ENCODE results near the gene PANK4. TPM values are rescaled to one million over a fixed set of nuclear protein-coding genes. Genes with fewer than 3 reads are reported as not detected.
"Not testable (repeated sequence)": the region's sequence is repeated elsewhere in the genome, so short reads cannot be mapped to it uniquely, and the experiment has no call there.

The PANK4 gene
- total RNA-seq, 6 experiments from 2014 or later, result 20.6 to 26.4 (median 24.0) TPM

DNA sequence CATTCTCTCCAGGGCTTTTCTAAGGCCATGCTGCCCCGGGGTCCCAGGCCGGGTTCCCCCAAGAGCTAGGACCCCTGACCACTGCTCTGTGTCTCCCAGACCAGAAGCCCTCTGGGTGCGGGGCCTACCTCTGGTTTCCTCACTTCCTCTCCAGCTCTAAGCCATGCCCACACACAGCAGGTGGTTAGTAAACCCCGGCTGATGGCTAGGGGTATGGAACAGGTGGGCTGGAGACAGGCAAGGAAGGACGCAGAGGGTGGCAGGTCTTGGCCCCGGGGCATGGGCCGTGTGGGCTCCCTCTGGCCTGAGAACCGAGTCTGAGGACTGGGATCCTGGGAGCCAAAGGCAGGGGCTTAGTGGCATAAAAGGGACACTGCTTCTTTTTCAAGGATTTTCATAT, 66.2 kb downstream of the PANK4 start:
- no peak for DNase-seq
- no peak overlapping the region for H3K4me3 Mint-ChIP-seq
- TF ChIP-seq CTCF (IDR thresholded peaks at IDR 0.05), result no peak

GRCh38 chr1:2459757-2460156, 66.6 kb downstream of the PANK4 start:
- Mint-ChIP-seq H3K27me3 (ENCODE audit: insufficient read depth) (peaks cover 26% of the 10 kb centered on the region), H3K4me1 (ENCODE audit: low read depth) (no peaks in the 10 kb centered on the region), H3K36me3 (ENCODE audit: low read depth) (no peaks in the 10 kb centered on the region), H3K9me3 (no peaks in the 10 kb centered on the region), H3K27ac (no peak overlapping the region), H3K4me3 (no peak overlapping the region)
- TF ChIP-seq CTCF (IDR thresholded peaks at IDR 0.05), result peak; percentile 22; the same call in 1 of the 2 replicates
- DNase-seq, result no peak

More for the DNA sequence above, 66.2 kb downstream of the PANK4 start:
- Mint-ChIP-seq H3K4me1 (ENCODE audit: low read depth) (no peaks in the 10 kb centered on the region), H3K36me3 (ENCODE audit: low read depth) (no peaks in the 10 kb centered on the region), H3K27ac (no peak overlapping the region), H3K27me3 (ENCODE audit: insufficient read depth) (peaks cover 27% of the 10 kb centered on the region), H3K9me3 (no peaks in the 10 kb centered on the region)

DNA sequence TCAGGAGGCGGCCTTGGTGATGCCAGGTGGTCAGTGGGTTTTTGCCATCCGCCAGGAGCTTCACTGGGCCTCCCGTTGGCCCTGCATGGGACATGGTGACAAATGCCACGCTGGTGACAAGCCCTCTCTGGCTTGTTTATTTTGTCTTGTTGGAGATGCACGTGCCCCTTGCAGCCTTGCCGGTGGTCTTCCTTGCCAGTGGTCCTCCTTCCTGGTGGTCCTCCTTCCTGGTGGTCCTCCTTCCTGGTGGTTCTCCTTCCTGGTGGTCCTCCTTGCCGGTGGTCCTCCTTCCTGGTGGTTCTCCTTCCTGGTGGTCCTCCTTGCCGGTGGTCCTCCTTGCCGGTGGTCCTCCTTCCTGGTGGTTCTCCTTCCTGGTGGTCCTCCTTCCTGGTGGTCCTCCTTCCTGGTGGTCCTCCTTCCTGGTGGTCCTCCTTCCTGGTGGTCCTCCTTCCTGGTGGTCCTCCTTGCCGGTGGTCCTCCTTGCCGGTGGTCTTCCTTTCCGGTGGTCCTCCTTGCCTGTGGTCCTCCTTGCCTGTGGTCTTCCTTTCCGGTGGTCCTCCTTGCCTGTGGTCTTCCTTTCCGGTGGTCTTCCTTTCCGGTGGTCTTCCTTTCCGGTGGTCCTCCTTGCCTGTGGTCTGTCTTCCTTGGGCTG, 67.2 kb downstream of the PANK4 start:
- H3K4me3 Mint-ChIP-seq; DNase-seq; H3K36me3 Mint-ChIP-seq (ENCODE audit: low read depth); H3K4me1 Mint-ChIP-seq (ENCODE audit: low read depth); H3K9me3 Mint-ChIP-seq; H3K27ac Mint-ChIP-seq: not testable (repeated sequence)
- H3K27me3 Mint-ChIP-seq (ENCODE audit: insufficient read depth), result peaks cover 20% of the 10 kb centered on the region

- H3K9me3 Mint-ChIP-seq, result no peaks in the 10 kb centered on the region
- DNase-seq, result no peak
- H3K4me1 Mint-ChIP-seq (ENCODE audit: low read depth), result no peaks in the 10 kb centered on the region
- H3K27me3 Mint-ChIP-seq (ENCODE audit: insufficient read depth), result peaks cover 16% of the 10 kb centered on the region
- H3K4me3 Mint-ChIP-seq, result no peak overlapping the region
- TF ChIP-seq CTCF (IDR thresholded peaks at IDR 0.05), result no peak
- H3K36me3 Mint-ChIP-seq (ENCODE audit: low read depth), result no peaks in the 10 kb centered on the region
- no peak overlapping the region for H3K27ac Mint-ChIP-seq
Measured at GRCh38 chr1:2458687-2459086, 67.7 kb downstream of the PANK4 start.

Other genes with a start within 250 kb of the PANK4 start
- gene MORN1, start 135.0 kb downstream of the PANK4 start, total RNA-seq (2021; fragmentation: NEBNext Ultra II Directional; extraction: Animal tissue kit (Norgen Biotek cat#: 25700)), result 1 to 10 TPM; 5.3 to 8.9 (median 6.9) TPM
- 100 to 1,000 TPM; 254 to 303 (median 283) TPM for gene RER1, start 134.8 kb downstream of the PANK4 start, total RNA-seq (2021; fragmentation: NEBNext Ultra II Directional; extraction: Animal tissue kit (Norgen Biotek cat#: 25700))
- gene PEX10, start 114.0 kb downstream of the PANK4 start, total RNA-seq (2021; fragmentation: NEBNext Ultra II Directional; extraction: Animal tissue kit (Norgen Biotek cat#: 25700)), result 10 to 100 TPM; 25.4 to 29.8 (median 26.4) TPM
- gene PLCH2, start 50.3 kb downstream of the PANK4 start, total RNA-seq (2021; fragmentation: NEBNext Ultra II Directional; extraction: Animal tissue kit (Norgen Biotek cat#: 25700)), result under 1 TPM in 5 of 6 experiments, not detected in 1; 0.09 to 0.34 (median 0.18) TPM
- gene HES5, start 3.7 kb upstream of the PANK4 start, total RNA-seq (2021; fragmentation: NEBNext Ultra II Directional; extraction: Animal tissue kit (Norgen Biotek cat#: 25700)), result under 1 TPM in 5 of 6 experiments, not detected in 1; 0.28 to 0.57 (median 0.36) TPM
- 10 to 100 TPM in 4 of 6 experiments, 1 to 10 TPM in 2; 7.4 to 14.2 (median 11.5) TPM for gene TNFRSF14, start 29.8 kb upstream of the PANK4 start, total RNA-seq (2021; fragmentation: NEBNext Ultra II Directional; extraction: Animal tissue kit (Norgen Biotek cat#: 25700))
- gene PRXL2B, start 60.2 kb upstream of the PANK4 start, total RNA-seq (2021; fragmentation: NEBNext Ultra II Directional; extraction: Animal tissue kit (Norgen Biotek cat#: 25700)), result 10 to 100 TPM; 27.1 to 38.9 (median 34.7) TPM
- gene MMEL1, start 106.4 kb upstream of the PANK4 start, total RNA-seq (2021; fragmentation: NEBNext Ultra II Directional; extraction: Animal tissue kit (Norgen Biotek cat#: 25700)), result not detected

All from HFFc6 (cell line).